Large intestine (tissue), 12 donors: ENCODE results near the gene PSMB8. TPM values are rescaled to one million over a fixed set of nuclear protein-coding genes. Genes with fewer than 3 reads are reported as not detected.

Experiments
- DNase-seq, 2 donors: peaks; one replicate each; pipeline versions ENCODE4 v3.0.0 to v3.0.0-alpha.2; 2013
- H3K27ac ChIP-seq: one replicate; pipeline ENCODE4 v1.5.1; 2013; ENCODE audit warnings: low read length
- H3K27me3 ChIP-seq: 2 replicates; pipeline ENCODE4 v1.6.1; 2013; ENCODE audit warnings: low read length; ENCODE audit not compliant: control insufficient read depth, insufficient read depth
- H3K36me3 ChIP-seq: 2 replicates; pipeline ENCODE4 v1.6.1; 2013; ENCODE audit warnings: low read length; ENCODE audit not compliant: control insufficient read depth, insufficient read depth
- H3K4me1 ChIP-seq: one replicate; pipeline ENCODE4 v1.6.1; 2013; ENCODE audit warnings: low read length; ENCODE audit not compliant: control insufficient read depth, insufficient read depth
- H3K4me3 ChIP-seq: one replicate; pipeline ENCODE4 v1.5.1; 2013; ENCODE audit warnings: low read length
- H3K9me3 ChIP-seq: one replicate; pipeline ENCODE4 v1.6.1; 2013; ENCODE audit warnings: mild to moderate bottlenecking, low read depth, low read length, moderate library complexity; ENCODE audit not compliant: control insufficient read depth
- WGBS: methylation state at CpG from one replicate; pipeline ENCODE4 v1.1.5; 2013; ENCODE audit warnings: low lambda C conversion rate; ENCODE audit not compliant: insufficient coverage; 5-methylcytosine and 5-hydroxymethylcytosine counted together
- long read RNA-seq, 11 donors: transcript quantifications; one replicate each; lab custom pipeline, GENCODE V29; 2026
- polyA plus RNA-seq: library from polyadenylated mRNA; unstranded; fragments of 120-200 nt; gene quantifications from one replicate; pipeline ENCODE4 v1.2.1, GENCODE V29; 2013

Gene PSMB8
- 47.3 TPM for polyA plus RNA-seq
- long read RNA-seq, donor 1, transcript PSMB8-202 (6 exons, 1,124 nt), result major isoform, 10 of 15 reads
- long read RNA-seq, donor 1, partial matches to known transcripts, result 0 of 15 reads
- long read RNA-seq, donor 1, other reads (novel, unspliced or antisense), result 0 of 15 reads
- long read RNA-seq, donor 2, transcript PSMB8-202 (6 exons, 1,124 nt), result major isoform, 33 of 50 reads
- long read RNA-seq, donor 2, partial matches to known transcripts, result 12 of 50 reads
- long read RNA-seq, donor 2, other reads (novel, unspliced or antisense), result 0 of 50 reads
- long read RNA-seq, donor 3, transcript PSMB8-202 (6 exons, 1,124 nt), result major isoform, 51 of 86 reads
- long read RNA-seq, donor 3, transcript PSMB8-205 (2 exons, 835 nt), result minor isoform, 16 of 86 reads
- long read RNA-seq, donor 3, partial matches to known transcripts, result 17 of 86 reads
- long read RNA-seq, donor 3, other reads (novel, unspliced or antisense), result 0 of 86 reads
- long read RNA-seq, donor 4, partial matches to known transcripts, result 0 of 5 reads
- long read RNA-seq, donor 4, other reads (novel, unspliced or antisense), result 0 of 5 reads
- long read RNA-seq, donor 5, transcript PSMB8-202 (6 exons, 1,124 nt), result major isoform, 8 of 11 reads
- long read RNA-seq, donor 5, partial matches to known transcripts, result 0 of 11 reads
- long read RNA-seq, donor 5, other reads (novel, unspliced or antisense), result 0 of 11 reads
- long read RNA-seq, donor 6, transcript PSMB8-202 (6 exons, 1,124 nt), result major isoform, 36 of 61 reads
- long read RNA-seq, donor 6, transcript PSMB8-205 (2 exons, 835 nt), result minor isoform, 18 of 61 reads
- long read RNA-seq, donor 6, partial matches to known transcripts, result 5 of 61 reads
- long read RNA-seq, donor 6, other reads (novel, unspliced or antisense), result 0 of 61 reads
- long read RNA-seq, donor 7, transcript PSMB8-202 (6 exons, 1,124 nt), result major isoform, 12 of 20 reads
- long read RNA-seq, donor 7, transcript PSMB8-205 (2 exons, 835 nt), result minor isoform, 7 of 20 reads
- long read RNA-seq, donor 7, partial matches to known transcripts, result 0 of 20 reads
- long read RNA-seq, donor 7, other reads (novel, unspliced or antisense), result 0 of 20 reads
- long read RNA-seq, donor 8, transcript PSMB8-202 (6 exons, 1,124 nt), result major isoform, 40 of 61 reads
- long read RNA-seq, donor 8, transcript PSMB8-205 (2 exons, 835 nt), result minor isoform, 10 of 61 reads
- long read RNA-seq, donor 8, partial matches to known transcripts, result 6 of 61 reads
- long read RNA-seq, donor 8, other reads (novel, unspliced or antisense), result 0 of 61 reads
- long read RNA-seq, donor 9, transcript PSMB8-202 (6 exons, 1,124 nt), result major isoform, 31 of 44 reads
- long read RNA-seq, donor 9, transcript PSMB8-205 (2 exons, 835 nt), result minor isoform, 11 of 44 reads
- long read RNA-seq, donor 9, partial matches to known transcripts, result 0 of 44 reads
- long read RNA-seq, donor 9, other reads (novel, unspliced or antisense), result 0 of 44 reads
- long read RNA-seq, donor 10, transcript PSMB8-205 (2 exons, 835 nt), result minor isoform, 16 of 64 reads
- long read RNA-seq, donor 10, transcript PSMB8-202 (6 exons, 1,124 nt), result major isoform, 40 of 64 reads
- long read RNA-seq, donor 10, partial matches to known transcripts, result 7 of 64 reads
- long read RNA-seq, donor 10, other reads (novel, unspliced or antisense), result 0 of 64 reads
- long read RNA-seq, donor 11, transcript PSMB8-202 (6 exons, 1,124 nt), result major isoform, 27 of 47 reads
- long read RNA-seq, donor 11, transcript PSMB8-205 (2 exons, 835 nt), result minor isoform, 6 of 47 reads
- long read RNA-seq, donor 11, partial matches to known transcripts, result 10 of 47 reads
- long read RNA-seq, donor 11, other reads (novel, unspliced or antisense), result 0 of 47 reads

DNA sequence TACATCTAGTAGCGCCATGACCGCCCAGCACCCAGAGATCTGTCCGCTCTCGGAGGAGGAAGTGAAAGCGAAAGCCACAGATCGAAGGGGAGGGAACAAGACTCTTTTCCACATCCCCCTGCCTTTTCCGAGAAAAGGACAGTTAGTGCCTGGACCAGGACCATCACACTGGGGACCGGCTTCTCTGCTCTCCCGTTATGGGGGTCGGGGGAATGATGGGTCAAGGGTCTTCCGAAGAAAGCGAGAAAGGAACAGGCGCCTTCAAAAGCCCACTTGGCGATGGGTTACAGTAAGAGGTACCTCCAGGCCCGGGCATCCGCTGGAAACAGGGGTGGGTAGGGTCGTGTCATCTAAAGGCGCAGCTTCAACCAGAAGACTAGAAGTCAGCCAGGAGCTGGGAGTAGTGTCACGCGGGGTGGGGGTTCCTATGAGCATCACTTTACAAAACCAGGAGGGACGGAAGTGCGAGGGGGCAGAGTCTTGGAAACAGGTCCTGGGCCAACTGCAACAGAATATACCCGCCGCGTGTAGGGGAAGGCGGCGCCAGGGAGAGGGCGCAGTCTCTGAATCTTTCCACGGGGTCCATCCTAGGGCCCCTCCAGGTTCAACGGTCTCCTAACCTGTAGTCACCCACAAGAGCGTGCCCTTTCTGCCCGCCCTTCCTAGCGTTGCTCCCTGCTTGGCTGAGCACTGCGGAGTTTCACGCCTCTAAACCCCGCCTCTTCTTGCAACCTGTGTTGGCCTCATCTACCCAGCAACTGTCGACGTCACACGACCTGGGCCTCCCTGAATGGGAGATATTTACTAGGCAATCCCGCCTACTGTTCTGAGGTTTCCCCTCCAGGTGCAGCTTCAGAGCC is at the start of gene PSMB8:
Gene PSMB8, minus strand, starts transcription at position 69 of the 860 bp plus-strand sequence. Its CDS starts 51 bp downstream, at position 18.
- peaks cover 42% of the 10 kb centered on the region for H3K36me3 ChIP-seq
- 10% methylated on average over 2 of the region's 40 CpGs for WGBS

DNA sequence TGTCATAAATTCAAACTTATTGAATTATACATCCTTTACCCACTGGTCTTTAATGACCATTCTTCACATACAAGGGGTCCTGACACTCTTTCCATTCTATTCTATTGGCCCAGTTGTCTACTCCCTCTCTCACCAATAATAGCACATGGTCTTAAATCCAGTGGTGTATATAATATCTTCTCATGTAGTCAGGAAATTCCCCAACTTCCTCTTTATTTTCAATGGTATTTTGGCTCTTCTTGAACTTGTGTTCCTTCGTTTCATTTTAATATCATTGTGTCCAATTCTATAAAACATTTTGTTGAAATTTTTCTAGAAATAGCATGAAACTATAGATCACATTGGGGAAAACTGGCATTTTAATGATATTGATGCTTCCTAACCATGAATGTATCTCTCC is 47.0 kb upstream of the PSMB8 start:
- DNase-seq, result no peak
- H3K36me3 ChIP-seq, result no peaks in the 10 kb centered on the region
- H3K27ac ChIP-seq, result no peak overlapping the region
- peaks cover 8% of the 10 kb centered on the region for H3K4me1 ChIP-seq
- H3K27me3 ChIP-seq, result no peaks in the 10 kb centered on the region
- no peak overlapping the region for H3K4me3 ChIP-seq
- WGBS, result 56% methylated on average over 1 of the region's 1 CpG
- H3K9me3 ChIP-seq, result no peaks in the 10 kb centered on the region

More for the DNA sequence above, at the start of gene PSMB8:
- H3K27me3 ChIP-seq, result no peaks in the 10 kb centered on the region
- H3K27ac ChIP-seq, result peak within 1 kb of the TSS; percentile 72
- no peaks in the 10 kb centered on the region for H3K9me3 ChIP-seq
- H3K4me1 ChIP-seq, result peaks cover 9% of the 10 kb centered on the region
- peak; percentile 94 to 97 for DNase-seq
- H3K4me3 ChIP-seq, result peak within 1 kb of the TSS; percentile 58

DNA sequence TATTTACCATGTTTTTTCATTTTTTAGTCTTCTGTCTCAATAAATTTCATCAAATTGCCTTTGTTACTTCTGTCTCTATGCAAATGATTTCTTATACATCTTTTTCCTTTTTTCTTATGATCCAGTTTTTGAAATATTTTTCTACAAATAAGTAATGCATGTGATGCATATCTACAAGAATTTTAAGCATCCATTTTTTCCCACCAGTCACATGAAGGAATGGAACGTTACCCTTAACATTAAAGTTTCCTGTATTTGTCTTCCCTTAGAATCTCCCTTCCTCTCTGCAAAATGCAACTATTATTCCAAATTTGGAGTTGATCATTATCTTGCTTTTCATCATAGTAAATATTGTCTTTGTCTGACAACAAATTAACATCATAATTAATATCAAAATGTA is 45.7 kb upstream of the PSMB8 start:
- Histone ChIP-seq H3K4me1 (no peaks in the 10 kb centered on the region), H3K9me3 (no peaks in the 10 kb centered on the region), H3K27me3 (no peaks in the 10 kb centered on the region), H3K36me3 (no peaks in the 10 kb centered on the region), H3K27ac (no peak overlapping the region), H3K4me3 (no peak overlapping the region)
- WGBS, result 70% methylated on average over 1 of the region's 1 CpG
- DNase-seq, result no peak

DNA sequence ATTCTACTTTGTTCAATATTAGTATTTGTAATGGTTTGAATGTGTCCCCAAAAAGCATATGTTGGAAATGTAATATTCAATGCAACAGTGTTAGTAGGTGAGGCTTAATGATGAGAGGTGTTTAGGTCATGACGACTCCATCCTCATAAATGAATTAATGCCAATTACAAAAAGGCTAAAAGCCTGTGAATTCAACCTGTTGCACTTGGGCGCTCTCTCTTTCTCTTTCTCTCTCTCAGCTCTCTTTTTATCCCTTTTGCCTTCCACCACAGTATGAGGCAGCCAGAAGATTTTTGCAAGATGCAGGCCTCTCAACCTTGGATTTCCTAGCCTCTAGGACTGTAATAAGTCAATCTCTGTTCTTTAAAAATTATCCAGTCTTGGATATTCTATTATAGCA is 44.7 kb upstream of the PSMB8 start:
- Histone ChIP-seq H3K36me3 (no peaks in the 10 kb centered on the region), H3K4me3 (no peak overlapping the region), H3K4me1 (no peaks in the 10 kb centered on the region), H3K27ac (no peak overlapping the region), H3K27me3 (peaks cover 9% of the 10 kb centered on the region), H3K9me3 (no peaks in the 10 kb centered on the region)
- no CpG with 5 or more reads among the region's 2 CpGs for WGBS
- no peak for DNase-seq

DNA sequence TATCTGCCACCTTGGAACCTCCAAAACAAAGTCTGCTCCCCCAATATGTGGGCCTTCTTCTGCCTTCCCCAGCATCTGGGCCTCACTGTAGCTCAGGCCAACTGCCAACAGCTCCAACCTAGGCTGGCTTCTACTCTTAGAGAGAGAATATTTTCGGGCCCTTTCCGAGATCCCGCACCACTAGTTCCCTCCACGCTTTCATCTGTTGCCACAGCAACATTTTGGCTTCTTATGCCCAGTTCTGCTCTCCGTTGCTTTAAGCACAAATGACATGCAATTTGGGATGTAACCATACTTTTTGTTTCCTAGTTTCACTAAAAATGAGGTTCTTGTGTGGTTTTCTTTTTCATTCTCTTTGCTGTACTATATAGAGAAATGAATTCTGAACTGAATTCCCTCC is 43.8 kb upstream of the PSMB8 start:
- DNase-seq, result no peak
- Histone ChIP-seq H3K4me3 (no peak overlapping the region), H3K27ac (no peak overlapping the region), H3K27me3 (peaks cover 15% of the 10 kb centered on the region), H3K4me1 (no peaks in the 10 kb centered on the region), H3K9me3 (no peaks in the 10 kb centered on the region), H3K36me3 (no peaks in the 10 kb centered on the region)
- WGBS, result no CpG with 5 or more reads among the region's 5 CpGs

DNA sequence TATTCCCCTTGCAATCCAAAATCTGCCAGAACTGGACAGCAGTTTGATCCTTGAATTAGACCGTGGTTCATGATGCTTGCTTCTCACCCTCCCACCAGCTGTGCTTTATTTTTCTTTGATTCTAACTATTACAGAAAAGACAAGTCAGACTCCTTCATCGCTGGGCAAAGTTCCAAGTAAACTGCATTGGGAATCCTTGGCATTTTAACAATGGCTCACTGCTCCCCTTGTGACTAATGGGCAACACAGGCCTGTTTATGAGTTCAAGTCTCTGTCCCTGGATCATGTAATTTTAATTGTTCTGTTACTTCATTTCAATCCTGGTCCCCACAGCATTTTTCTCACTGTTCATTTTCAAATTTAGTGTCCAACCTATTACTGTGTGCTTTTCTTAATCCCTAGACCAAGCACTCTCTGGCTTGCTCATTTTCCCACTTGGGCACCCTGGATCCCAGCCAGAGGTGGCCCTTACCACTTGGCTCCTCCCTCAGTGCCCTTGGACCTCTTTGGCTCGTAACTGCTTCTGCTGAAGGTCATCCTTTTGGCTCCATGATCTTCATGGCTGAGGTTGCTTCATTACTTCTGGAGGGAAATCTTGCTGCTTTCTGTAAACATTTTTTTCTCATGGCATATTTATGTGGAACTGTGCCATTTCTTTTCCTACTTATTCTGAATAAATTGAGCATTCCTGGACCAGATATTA is 43.0 kb upstream of the PSMB8 start:
- no peaks in the 10 kb centered on the region for H3K4me1 ChIP-seq
- no peak for DNase-seq
- no peak overlapping the region for H3K4me3 ChIP-seq
- WGBS, result 50% methylated on average over 1 of the region's 3 CpGs
- no peaks in the 10 kb centered on the region for H3K9me3 ChIP-seq
- H3K36me3 ChIP-seq, result no peaks in the 10 kb centered on the region
- H3K27me3 ChIP-seq, result peaks cover 17% of the 10 kb centered on the region
- H3K27ac ChIP-seq, result no peak overlapping the region

DNA sequence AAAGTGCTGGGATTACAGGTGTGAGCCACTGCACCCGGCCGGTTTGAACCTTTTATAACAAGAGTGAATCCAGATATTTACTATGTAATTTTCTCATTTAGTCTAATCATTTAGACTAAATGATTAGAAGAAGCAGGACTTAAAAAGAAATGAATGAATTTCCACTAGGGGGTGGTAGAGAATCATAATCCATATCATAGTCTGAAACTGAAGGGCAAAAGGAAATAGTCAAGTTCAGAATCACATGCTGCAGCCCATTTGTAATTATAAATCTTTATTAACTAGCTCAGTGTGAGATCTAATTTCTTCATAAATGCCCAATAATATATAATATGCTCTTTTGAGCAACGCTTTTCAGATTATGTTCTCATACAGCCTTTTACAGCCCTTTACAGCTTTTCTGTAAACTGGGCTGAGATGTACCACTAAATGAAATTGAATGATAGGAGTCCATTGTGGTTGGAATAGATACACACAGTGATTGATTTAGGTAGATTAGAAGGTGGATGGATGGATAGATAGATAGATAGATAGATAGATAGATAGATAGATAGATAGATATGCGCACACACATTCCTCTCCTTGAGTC is 41.9 kb upstream of the PSMB8 start:
- no peaks in the 10 kb centered on the region for H3K9me3 ChIP-seq
- H3K4me1 ChIP-seq, result no peaks in the 10 kb centered on the region
- no peak overlapping the region for H3K27ac ChIP-seq
- DNase-seq, result peak; percentile 47 to 59
- no peaks in the 10 kb centered on the region for H3K36me3 ChIP-seq
- peaks cover 27% of the 10 kb centered on the region for H3K27me3 ChIP-seq
- no peak overlapping the region for H3K4me3 ChIP-seq
- 57% methylated on average over 1 of the region's 4 CpGs for WGBS

DNA sequence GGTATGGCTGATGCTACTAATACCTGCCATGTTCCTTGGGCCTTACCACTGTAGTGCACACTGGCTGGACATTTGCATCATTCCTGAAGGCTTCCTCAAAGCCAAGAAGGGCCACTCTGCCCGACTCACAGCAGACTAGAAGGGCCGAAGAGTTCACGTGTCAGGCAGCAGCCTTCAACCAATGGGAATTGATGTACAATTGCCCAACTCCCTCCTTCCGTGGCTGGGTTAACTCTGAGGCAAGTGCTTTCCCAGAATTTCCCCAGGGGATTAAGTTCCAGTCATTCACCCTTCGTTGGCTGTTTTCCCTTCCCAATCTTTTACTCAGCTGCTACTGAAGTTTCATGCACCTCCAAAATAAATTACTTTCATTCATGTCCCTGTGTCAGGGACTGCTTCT is 39.9 kb upstream of the PSMB8 start:
- H3K36me3 ChIP-seq, result no peaks in the 10 kb centered on the region
- WGBS, result no CpG with 5 or more reads among the region's 5 CpGs
- H3K4me1 ChIP-seq, result no peaks in the 10 kb centered on the region
- H3K27me3 ChIP-seq, result peaks cover 41% of the 10 kb centered on the region
- peaks cover 3% of the 10 kb centered on the region for H3K9me3 ChIP-seq
- H3K4me3 ChIP-seq, result no peak overlapping the region
- H3K27ac ChIP-seq, result no peak overlapping the region
- DNase-seq, result no peak
